WI38 (cell line): ENCODE data around the gene CEP104.

Source experiments
- H3K4me3 ChIP-seq: 2 replicates; pipeline ENCODE4 v1.5.1; 2011; ENCODE audit warnings: low read depth, mild to moderate bottlenecking, control low read depth, low read length
- TF ChIP-seq, protein P1 (sequence below): IDR thresholded peaks from 2 replicates; pipeline ENCODE4 v1.5.1; 2012; ENCODE audit warnings: low read depth, mild to moderate bottlenecking, control low read depth, low read length

CEP104 gene

DNA sequence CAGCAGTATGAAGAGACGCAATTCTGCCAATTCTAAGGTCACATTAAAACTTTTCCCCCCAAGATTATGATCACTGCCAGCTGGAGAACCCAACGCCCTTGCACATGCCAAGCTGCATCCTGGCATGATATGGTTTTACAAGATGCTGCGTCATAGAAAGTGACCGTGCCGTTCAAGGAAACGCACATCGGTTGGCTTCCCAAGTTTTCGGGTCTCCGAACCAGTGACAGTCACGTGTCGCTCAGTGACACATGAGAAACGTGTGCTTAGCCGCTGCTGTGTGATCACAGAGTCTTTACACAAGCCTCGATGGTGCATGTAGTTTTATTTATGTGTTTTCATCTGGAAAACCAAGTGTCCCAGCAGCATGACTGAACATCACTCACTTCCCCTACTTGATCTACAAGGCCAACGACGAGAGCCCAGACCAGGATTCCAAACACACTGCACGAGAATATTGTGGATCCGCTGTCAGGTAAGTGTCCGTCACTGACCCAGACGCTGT, 77.0 kb downstream of the CEP104 start:
- TF ChIP-seq, protein P1, sequence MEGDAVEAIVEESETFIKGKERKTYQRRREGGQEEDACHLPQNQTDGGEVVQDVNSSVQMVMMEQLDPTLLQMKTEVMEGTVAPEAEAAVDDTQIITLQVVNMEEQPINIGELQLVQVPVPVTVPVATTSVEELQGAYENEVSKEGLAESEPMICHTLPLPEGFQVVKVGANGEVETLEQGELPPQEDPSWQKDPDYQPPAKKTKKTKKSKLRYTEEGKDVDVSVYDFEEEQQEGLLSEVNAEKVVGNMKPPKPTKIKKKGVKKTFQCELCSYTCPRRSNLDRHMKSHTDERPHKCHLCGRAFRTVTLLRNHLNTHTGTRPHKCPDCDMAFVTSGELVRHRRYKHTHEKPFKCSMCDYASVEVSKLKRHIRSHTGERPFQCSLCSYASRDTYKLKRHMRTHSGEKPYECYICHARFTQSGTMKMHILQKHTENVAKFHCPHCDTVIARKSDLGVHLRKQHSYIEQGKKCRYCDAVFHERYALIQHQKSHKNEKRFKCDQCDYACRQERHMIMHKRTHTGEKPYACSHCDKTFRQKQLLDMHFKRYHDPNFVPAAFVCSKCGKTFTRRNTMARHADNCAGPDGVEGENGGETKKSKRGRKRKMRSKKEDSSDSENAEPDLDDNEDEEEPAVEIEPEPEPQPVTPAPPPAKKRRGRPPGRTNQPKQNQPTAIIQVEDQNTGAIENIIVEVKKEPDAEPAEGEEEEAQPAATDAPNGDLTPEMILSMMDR, result no peak
- H3K4me3 ChIP-seq, result no peak overlapping the region

DNA sequence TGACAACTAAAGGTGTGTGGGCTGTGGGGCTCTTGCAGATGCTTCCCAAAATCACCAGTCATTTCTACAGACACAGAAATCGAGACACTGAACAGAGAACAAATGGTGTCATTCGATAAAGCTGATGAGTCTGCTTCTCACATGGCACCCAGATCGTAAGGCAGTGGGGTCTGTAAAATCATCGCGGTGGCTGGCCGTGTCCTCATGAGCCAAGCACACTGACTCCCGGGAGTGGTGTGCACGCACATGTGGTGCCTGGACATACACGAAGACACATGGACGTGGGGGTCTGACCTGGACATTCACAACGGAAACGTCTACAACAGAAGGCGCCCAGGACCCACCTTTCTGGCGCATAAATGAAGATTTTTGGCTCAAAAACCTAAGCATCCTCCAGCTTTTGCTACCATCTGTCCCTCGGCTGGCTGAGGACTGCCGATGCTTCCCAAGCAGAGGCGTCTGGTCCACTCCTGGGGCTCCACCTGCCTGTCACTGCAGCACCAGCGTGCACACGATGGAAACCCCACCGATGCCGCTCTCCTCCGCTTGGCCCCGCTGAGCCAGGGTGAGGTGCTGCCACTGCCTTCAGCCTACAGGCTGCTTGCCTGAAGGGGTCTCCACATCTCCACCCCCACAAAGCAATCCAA, 77.6 kb downstream of the CEP104 start:
- TF ChIP-seq, protein P1, result no peak

DNA sequence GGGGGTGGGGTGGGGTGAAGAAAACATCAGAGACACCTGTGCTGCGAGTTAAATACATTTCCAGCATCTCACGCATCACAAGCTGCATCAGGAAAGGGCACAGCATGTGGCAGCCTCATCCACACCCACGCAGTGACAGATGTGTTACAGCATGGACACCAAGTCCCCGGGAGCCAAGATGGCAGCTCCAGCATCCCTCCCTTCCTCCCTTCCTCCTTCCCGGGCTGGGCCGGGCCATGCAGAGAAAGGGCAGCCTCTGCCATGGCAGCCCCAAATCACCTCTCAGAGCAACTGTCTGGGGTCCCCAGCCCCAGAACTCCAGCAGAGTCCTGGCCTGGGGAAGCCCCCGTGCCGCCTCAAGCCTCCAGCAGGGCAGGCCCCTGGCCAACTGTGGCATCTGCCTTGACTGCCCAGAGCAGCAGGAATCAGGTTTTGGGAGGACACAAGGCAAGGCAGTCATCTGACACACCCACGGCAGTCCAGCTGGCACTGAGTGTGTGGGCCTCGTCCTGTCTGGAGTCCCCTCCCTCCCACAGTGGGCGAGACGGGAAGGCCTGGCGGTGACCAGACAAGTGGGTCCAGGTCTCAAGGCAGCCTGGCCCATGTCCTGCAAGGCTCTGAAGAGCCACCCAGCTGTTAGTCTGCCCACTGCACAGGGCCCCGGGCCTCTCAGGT, 78.3 kb downstream of the CEP104 start:
- H3K4me3 ChIP-seq, result no peak overlapping the region
- TF ChIP-seq, protein P1, result no peak

More for the DNA sequence above, 77.6 kb downstream of the CEP104 start:
- H3K4me3 ChIP-seq, result no peak overlapping the region

DNA sequence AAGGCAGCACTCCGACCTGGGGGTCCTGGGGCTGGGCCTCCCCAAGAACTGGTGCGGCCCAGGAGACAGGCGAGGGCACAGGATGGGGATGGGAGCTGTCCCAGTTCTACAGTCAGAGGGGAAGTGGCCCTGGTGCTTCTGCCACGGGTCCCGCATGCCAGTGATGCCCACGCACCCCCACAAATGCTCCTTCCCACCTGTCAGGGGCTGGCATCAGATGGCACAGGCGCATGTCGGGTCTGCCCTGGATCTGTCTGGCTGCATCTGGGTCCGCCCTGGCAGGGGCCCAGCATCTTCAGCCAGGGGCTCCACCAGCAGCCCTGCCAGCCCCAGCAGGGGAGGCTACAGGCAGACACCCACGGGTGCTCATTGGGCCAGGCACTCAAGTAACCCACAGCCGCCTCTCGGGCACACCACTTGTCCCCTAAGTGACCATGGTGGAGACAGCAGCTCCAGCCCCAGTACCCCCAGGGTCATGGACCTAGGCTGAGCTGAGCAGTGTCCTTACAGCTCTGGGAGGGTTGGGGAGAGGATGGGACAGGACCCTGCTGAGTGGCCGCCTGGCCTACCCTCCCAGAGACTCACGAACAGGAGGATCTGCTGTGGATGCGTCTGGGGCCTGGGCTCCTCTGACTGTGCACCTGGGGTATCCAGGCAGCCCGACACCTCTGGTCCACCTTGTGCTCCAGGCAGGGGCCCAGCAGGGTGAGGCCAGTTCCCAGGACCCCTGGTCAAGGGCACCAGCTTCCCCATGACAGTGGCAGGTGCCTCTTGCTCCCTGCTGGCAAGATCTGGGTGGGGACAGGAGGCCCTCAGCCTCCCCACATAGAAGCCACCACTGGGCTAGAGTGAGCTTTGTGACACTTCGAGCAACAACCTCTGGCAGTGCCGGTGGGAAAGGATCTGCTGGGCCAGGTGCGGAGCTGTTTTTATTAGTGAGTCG, 79.1 kb downstream of the CEP104 start:
- TF ChIP-seq, protein P1, result no peak
- H3K4me3 ChIP-seq, result no peak overlapping the region

DNA sequence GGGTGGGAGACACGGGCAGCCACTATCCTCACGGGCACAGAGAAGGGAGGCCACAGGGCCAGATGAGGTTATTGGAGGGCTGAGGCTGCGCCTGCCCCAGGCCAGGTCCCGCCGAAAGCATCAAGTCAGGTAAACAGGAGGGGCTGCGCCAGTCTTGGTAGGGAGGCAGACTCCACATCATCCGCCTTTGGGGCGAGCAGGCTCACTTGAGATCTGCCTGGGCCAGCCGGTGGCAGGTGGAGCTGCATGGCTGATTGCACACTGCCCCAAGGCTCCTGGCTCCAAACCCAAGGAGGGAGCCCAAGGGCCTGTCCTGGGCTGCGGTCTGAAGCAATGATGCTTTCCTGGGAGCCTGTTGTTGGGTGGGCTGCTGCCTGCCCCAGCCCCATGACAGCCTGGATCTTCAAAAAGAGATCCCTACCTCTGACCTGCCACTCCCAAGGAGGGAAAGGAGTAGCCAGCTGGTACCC, 79.9 kb downstream of the CEP104 start:
- TF ChIP-seq, protein P1, result no peak
- H3K4me3 ChIP-seq, result no peak overlapping the region

DNA sequence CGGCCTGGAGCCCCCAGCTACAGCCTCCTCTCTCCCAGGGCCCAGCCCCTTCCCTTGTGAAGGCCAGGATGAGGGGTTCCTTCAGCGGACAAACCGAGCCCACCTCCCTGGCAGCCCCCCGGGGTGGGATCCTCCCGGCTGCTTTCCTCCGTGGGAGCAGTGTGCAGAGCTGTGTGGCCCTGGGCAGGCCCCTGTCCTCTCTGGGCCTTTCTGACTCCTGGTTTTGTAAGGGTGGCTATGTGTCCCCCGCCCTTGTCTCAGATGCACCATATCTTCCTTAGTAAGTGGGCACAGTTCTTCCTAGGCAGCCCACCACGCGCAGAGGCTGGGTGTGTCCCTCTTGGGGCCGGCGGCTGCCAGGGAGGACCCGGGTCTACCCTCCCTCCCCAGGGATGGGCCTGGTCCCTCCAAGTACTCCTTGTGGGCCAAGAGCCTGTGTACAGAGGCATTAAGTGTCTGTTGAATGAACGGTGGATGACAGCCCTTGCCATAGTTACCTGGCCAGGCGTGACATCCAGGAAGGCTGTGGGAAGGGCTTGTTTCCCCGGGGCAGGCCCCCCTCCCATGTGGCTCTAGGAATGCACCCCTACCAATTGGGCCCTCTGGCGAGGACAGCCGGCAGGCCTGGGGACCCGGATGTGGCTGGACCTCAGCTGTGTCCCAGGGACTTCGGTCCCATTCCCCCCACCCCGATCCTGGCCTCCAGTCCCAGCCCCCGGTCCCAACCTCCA, 80.6 kb downstream of the CEP104 start:
- H3K4me3 ChIP-seq, result no peak overlapping the region
- TF ChIP-seq, protein P1, result no peak
